Liver (tissue), 9 donors: Measurements from ENCODE around the gene TRAPPC5. TPM values are rescaled to one million over a fixed set of nuclear protein-coding genes. Genes with fewer than 3 reads are reported as not detected.
"Not testable (repeated sequence)": the region's sequence is repeated elsewhere in the genome, so short reads cannot be mapped to it uniquely, and the experiment has no call there.

Experiments used
- DNase-seq: peaks from one replicate; pipeline ENCODE4 v3.0.0-alpha.2; 2017; ENCODE audit warnings: low spot score
- H3K27ac ChIP-seq, 2 donors: one replicate each; pipeline ENCODE4 v1.7.0; 2013; ENCODE audit warnings: inconsistent platforms in 2 of 2, low read length in 2 of 2, control low read depth in 1 of 2, low read depth in 1 of 2, mild to moderate bottlenecking in 1 of 2
- H3K27me3 ChIP-seq, 4 donors: one replicate each; pipeline versions ENCODE4 v1.6.1 to v1.7.0; 2013; ENCODE audit warnings: low read length in 3 of 4, inconsistent platforms in 1 of 4, mild to moderate bottlenecking in 1 of 4, moderate library complexity in 1 of 4; ENCODE audit not compliant: control insufficient read depth in 4 of 4, insufficient read depth in 4 of 4
- H3K36me3 ChIP-seq, 4 donors: one replicate each; pipeline versions ENCODE4 v1.6.1 to v1.7.0; 2013; ENCODE audit warnings: low read length in 3 of 4, mild to moderate bottlenecking in 3 of 4, low read depth in 1 of 4, moderate library complexity in 1 of 4; ENCODE audit not compliant: control insufficient read depth in 4 of 4, insufficient read depth in 3 of 4
- H3K4me1 ChIP-seq, 4 donors: one replicate each; pipeline versions ENCODE4 v1.6.1 to v1.7.0; 2013; ENCODE audit warnings: low read length in 3 of 4, mild to moderate bottlenecking in 3 of 4, moderate library complexity in 1 of 4; ENCODE audit not compliant: control insufficient read depth in 4 of 4, insufficient read depth in 4 of 4
- H3K4me3 ChIP-seq, 3 donors: one replicate each; pipeline versions ENCODE4 v1.6.1 to v1.7.0; 2013; ENCODE audit warnings: low read length in 3 of 3, control low read depth in 1 of 3, low read depth in 1 of 3, mild to moderate bottlenecking in 1 of 3
- H3K9ac ChIP-seq, 2 donors: one replicate each; pipeline ENCODE4 v1.7.0; 2013; ENCODE audit warnings: low read length in 2 of 2, mild to moderate bottlenecking in 2 of 2, moderate library complexity in 2 of 2, control low read depth in 1 of 2, low read depth in 1 of 2
- H3K9me3 ChIP-seq, 4 donors: one replicate each; pipeline versions ENCODE4 v1.6.1 to v1.7.0; 2013; ENCODE audit warnings: low read length in 3 of 4; ENCODE audit not compliant: control insufficient read depth in 4 of 4
- EGR1 ChIP-seq, 2 donors: IDR thresholded peaks; 2 replicates each; pipeline ENCODE4 v1.6.1; 2016 to 2018; ENCODE audit warnings: antibody characterized with exemption in 2 of 2, low read depth in 2 of 2
- FOXA1 ChIP-seq: IDR thresholded peaks from 2 replicates; pipeline ENCODE4 v1.6.1; 2016; ENCODE audit warnings: antibody characterized with exemption
- FOXA2 ChIP-seq: IDR thresholded peaks from 2 replicates; pipeline ENCODE4 v1.6.1; 2016; ENCODE audit warnings: antibody characterized with exemption
- GABPA ChIP-seq, 2 donors: IDR thresholded peaks in 1 of 2; conservative IDR thresholded peaks in 1 of 2; 2 replicates each; pipeline ENCODE4 v1.6.1; 2016; ENCODE audit warnings: antibody characterized with exemption in 2 of 2, mild to moderate bottlenecking in 1 of 2, moderate library complexity in 1 of 2
- HNF4A ChIP-seq, 2 donors: conservative IDR thresholded peaks; 2 replicates each; pipeline ENCODE4 v1.6.1; 2016; ENCODE audit warnings: antibody characterized with exemption in 2 of 2, mild to moderate bottlenecking in 2 of 2
- HNF4G ChIP-seq: IDR thresholded peaks from 2 replicates; pipeline ENCODE4 v1.6.1; 2016; ENCODE audit warnings: antibody characterized with exemption
- JUND ChIP-seq, 2 donors: IDR thresholded peaks; 2 replicates each; pipeline ENCODE4 v1.6.1; 2016; ENCODE audit warnings: antibody characterized with exemption in 2 of 2
- NR2F2 ChIP-seq: IDR thresholded peaks from 2 replicates; pipeline ENCODE4 v1.6.1; 2016; ENCODE audit warnings: antibody characterized with exemption
- RAD21 ChIP-seq, 2 donors: IDR thresholded peaks; 2 replicates each; pipeline ENCODE4 v1.6.1; 2016; ENCODE audit warnings: antibody characterized with exemption in 2 of 2, mild to moderate bottlenecking in 2 of 2
- RXRA ChIP-seq, 2 donors: IDR thresholded peaks; 2 replicates each; pipeline ENCODE4 v1.6.1; 2017 to 2018; ENCODE audit warnings: antibody characterized with exemption in 2 of 2, mild to moderate bottlenecking in 1 of 2
- SP1 ChIP-seq: IDR thresholded peaks from 2 replicates; pipeline ENCODE4 v1.6.1; 2018; ENCODE audit warnings: antibody characterized with exemption, mild to moderate bottlenecking
- TAF1 ChIP-seq: conservative IDR thresholded peaks from 2 replicates; pipeline ENCODE4 v1.6.1; 2016; ENCODE audit warnings: antibody characterized with exemption, mild to moderate bottlenecking
- YY1 ChIP-seq: IDR thresholded peaks from 2 replicates; pipeline ENCODE4 v1.6.1; 2016; ENCODE audit warnings: antibody characterized with exemption, mild to moderate bottlenecking
- WGBS: extraction: QIAGEN DNeasy Blood & Tissue Kit; methylation state at CpG from one replicate; pipeline ENCODE4 v1.1.7; 2013; 5-methylcytosine and 5-hydroxymethylcytosine counted together
- polyA plus RNA-seq, 2 donors: library from polyadenylated mRNA; stranded (reverse) in 1 of 2; unstranded in 1 of 2; fragments of 200-250 nt in 1 of 2; fragments of >200 nt in 1 of 2; fragmentation: Nextera tagmentation in 1 of 2; extraction: Ambion mirVana in 1 of 2; gene quantifications; one replicate each; pipeline versions ENCODE4 v1.2.1 to v1.2.3, GENCODE V29; 2013 to 2015
- total RNA-seq, 2 donors: library from RNA; depleted of rRNA; stranded (reverse); fragments of >200 nt; gene quantifications; one replicate each; pipeline ENCODE4 v1.2.3, GENCODE V29; 2014
- TF ChIP-seq, protein P1 (sequence below): IDR thresholded peaks from 2 replicates; pipeline ENCODE4 v1.6.1; 2016; ENCODE audit warnings: antibody characterized with exemption
- TF ChIP-seq, protein P2 (sequence below): IDR thresholded peaks from 2 replicates; pipeline ENCODE4 v1.6.1; 2016; ENCODE audit warnings: antibody characterized with exemption
- TF ChIP-seq, protein P3 (sequence below): IDR thresholded peaks from 2 replicates; pipeline ENCODE4 v1.6.1; 2016; ENCODE audit warnings: antibody characterized with exemption, mild to moderate bottlenecking
- TF ChIP-seq, protein P4 (sequence below): fragments of 150-350 bp; IDR thresholded peaks from 2 replicates; pipeline ENCODE4 v1.5.1; 2017; ENCODE audit warnings: improper control_type of control experiment, low read depth, low read length; ENCODE audit not compliant: missing input control
- TF ChIP-seq, protein P5 (sequence below): IDR thresholded peaks from 2 replicates; pipeline ENCODE4 v1.6.1; 2016; ENCODE audit warnings: antibody characterized with exemption
- donor health status: healthy.
- donor health status: healthy.
- donor health status: healthy.
- donor health status: healthy.
- donor health status: healthy.

The TRAPPC5 gene
- total and polyA plus RNA-seq, 4 donors: 22.5 to 130 (median 55.2) TPM

DNA sequence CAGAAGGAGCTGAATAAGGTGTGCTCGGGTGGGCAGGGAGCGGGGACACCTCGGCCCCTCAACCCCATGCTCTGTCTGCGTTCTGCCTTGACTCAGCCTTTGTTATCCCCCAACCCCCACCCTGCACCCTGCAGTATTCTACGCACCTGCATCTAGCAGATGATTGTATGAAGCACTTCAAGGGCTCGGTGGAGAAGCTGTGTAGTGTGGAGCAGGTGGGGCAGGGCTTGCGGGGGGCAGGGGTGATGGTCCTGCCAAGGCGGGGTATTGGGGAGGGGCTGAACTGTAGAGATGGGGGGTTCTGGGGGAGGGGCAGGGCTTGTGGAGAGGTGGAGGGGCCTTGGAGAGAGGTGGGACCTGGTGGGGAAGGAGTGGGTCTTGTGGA lies 37.6 kb upstream of the TRAPPC5 start:
- H3K4me1 ChIP-seq: peaks cover 0 to 5% (median under 1%) of the 10 kb centered on the region in 4 donors
- no peaks in the 10 kb centered on the region for H3K9me3 ChIP-seq
- TF ChIP-seq JUND (IDR thresholded peaks at IDR 0.05) (no peak), RAD21 (IDR thresholded peaks at IDR 0.05) (no peak), RXRA (IDR thresholded peaks at IDR 0.05) (no peak), HNF4A (conservative IDR thresholded peaks at IDR 0.05) (no peak), NR2F2 (no peak), FOXA2 (no peak), GABPA (IDR thresholded peaks at IDR 0.05 in 1 of 2, conservative IDR thresholded peaks at IDR 0.05 in 1 of 2) (no peak), YY1 (no peak), TAF1 (no peak), SP1 (no peak), HNF4G (no peak), EGR1 (IDR thresholded peaks at IDR 0.05; ENCODE audit: low read depth in 2 of 2) (no peak), FOXA1 (no peak)
- TF ChIP-seq, protein P1, sequence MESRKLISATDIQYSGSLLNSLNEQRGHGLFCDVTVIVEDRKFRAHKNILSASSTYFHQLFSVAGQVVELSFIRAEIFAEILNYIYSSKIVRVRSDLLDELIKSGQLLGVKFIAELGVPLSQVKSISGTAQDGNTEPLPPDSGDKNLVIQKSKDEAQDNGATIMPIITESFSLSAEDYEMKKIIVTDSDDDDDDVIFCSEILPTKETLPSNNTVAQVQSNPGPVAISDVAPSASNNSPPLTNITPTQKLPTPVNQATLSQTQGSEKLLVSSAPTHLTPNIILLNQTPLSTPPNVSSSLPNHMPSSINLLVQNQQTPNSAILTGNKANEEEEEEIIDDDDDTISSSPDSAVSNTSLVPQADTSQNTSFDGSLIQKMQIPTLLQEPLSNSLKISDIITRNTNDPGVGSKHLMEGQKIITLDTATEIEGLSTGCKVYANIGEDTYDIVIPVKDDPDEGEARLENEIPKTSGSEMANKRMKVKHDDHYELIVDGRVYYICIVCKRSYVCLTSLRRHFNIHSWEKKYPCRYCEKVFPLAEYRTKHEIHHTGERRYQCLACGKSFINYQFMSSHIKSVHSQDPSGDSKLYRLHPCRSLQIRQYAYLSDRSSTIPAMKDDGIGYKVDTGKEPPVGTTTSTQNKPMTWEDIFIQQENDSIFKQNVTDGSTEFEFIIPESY: no peak
- TF ChIP-seq, protein P2, sequence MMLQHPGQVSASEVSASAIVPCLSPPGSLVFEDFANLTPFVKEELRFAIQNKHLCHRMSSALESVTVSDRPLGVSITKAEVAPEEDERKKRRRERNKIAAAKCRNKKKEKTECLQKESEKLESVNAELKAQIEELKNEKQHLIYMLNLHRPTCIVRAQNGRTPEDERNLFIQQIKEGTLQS: no peak
- TF ChIP-seq, protein P3, sequence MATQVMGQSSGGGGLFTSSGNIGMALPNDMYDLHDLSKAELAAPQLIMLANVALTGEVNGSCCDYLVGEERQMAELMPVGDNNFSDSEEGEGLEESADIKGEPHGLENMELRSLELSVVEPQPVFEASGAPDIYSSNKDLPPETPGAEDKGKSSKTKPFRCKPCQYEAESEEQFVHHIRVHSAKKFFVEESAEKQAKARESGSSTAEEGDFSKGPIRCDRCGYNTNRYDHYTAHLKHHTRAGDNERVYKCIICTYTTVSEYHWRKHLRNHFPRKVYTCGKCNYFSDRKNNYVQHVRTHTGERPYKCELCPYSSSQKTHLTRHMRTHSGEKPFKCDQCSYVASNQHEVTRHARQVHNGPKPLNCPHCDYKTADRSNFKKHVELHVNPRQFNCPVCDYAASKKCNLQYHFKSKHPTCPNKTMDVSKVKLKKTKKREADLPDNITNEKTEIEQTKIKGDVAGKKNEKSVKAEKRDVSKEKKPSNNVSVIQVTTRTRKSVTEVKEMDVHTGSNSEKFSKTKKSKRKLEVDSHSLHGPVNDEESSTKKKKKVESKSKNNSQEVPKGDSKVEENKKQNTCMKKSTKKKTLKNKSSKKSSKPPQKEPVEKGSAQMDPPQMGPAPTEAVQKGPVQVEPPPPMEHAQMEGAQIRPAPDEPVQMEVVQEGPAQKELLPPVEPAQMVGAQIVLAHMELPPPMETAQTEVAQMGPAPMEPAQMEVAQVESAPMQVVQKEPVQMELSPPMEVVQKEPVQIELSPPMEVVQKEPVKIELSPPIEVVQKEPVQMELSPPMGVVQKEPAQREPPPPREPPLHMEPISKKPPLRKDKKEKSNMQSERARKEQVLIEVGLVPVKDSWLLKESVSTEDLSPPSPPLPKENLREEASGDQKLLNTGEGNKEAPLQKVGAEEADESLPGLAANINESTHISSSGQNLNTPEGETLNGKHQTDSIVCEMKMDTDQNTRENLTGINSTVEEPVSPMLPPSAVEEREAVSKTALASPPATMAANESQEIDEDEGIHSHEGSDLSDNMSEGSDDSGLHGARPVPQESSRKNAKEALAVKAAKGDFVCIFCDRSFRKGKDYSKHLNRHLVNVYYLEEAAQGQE: no peak
- TF ChIP-seq, protein P4, sequence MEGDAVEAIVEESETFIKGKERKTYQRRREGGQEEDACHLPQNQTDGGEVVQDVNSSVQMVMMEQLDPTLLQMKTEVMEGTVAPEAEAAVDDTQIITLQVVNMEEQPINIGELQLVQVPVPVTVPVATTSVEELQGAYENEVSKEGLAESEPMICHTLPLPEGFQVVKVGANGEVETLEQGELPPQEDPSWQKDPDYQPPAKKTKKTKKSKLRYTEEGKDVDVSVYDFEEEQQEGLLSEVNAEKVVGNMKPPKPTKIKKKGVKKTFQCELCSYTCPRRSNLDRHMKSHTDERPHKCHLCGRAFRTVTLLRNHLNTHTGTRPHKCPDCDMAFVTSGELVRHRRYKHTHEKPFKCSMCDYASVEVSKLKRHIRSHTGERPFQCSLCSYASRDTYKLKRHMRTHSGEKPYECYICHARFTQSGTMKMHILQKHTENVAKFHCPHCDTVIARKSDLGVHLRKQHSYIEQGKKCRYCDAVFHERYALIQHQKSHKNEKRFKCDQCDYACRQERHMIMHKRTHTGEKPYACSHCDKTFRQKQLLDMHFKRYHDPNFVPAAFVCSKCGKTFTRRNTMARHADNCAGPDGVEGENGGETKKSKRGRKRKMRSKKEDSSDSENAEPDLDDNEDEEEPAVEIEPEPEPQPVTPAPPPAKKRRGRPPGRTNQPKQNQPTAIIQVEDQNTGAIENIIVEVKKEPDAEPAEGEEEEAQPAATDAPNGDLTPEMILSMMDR: no peak
- TF ChIP-seq, protein P5, sequence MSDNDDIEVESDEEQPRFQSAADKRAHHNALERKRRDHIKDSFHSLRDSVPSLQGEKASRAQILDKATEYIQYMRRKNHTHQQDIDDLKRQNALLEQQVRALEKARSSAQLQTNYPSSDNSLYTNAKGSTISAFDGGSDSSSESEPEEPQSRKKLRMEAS: no peak
- no peak overlapping the region for H3K27ac ChIP-seq
- H3K9ac ChIP-seq: no peak overlapping the region
- H3K4me3 ChIP-seq: no peak overlapping the region
- no peaks in the 10 kb centered on the region for H3K27me3 ChIP-seq
- peaks cover 0 to 3% (median 0%) of the 10 kb centered on the region in 4 donors for H3K36me3 ChIP-seq
- WGBS: 96% methylated on average over 8 of the region's 8 CpGs
- DNase-seq: no peak

DNA sequence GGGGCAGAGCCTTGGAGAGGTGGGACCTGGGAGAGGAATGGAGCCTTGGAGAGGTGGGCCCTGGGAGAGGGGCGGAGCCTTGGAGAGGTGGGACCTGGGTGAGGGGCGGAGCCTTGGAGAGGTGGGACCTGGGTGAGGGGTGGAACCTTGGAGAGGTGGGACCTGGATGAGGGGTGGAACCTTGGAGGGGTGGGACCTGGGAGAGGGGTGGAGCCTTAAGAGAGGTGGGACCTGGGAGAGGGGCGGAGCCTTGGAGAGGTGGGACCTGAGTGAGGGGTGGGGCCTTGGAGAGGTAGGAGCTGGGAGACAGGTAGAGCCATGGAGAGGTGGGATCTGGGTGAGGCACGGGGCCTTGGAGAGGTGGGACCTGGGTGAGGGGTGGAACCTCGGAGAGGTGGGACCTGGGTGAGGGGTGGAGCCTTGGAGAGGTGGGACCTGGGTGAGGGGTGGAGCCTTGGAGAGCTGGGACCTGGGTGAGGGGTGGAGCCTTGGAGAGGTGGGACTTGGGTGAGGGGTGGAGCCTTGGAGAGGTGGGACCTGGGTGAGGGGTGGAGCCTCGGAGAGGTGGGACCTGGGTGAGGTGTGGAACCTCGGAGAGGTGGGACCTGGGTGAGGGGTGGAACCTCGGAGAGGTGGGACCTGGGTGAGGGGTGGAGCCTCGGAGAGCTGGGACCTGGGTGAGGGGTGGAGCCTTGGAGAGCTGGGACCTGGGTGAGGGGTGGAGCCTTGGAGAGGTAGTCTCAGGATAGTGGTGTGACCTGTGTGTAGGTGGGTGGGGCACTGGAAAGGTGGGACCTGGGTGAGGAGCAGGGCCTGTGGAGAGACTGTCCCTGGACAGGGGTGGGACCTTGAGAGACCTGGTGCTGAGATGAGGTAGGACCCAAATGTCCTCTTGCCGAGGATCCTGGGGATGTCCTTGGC lies 36.7 kb upstream of the TRAPPC5 start:
- not testable (repeated sequence) for H3K27ac ChIP-seq, DNase-seq, H3K36me3 ChIP-seq, H3K4me3 ChIP-seq, H3K4me1 ChIP-seq, H3K9me3 ChIP-seq, H3K9ac ChIP-seq, H3K27me3 ChIP-seq
- WGBS: 81% methylated on average over 10 of the region's 10 CpGs
